WI38 (cell line): ENCODE results near the gene ARHGEF28.

ENCODE experiments used
- H3K4me3 ChIP-seq: 2 replicates; pipeline ENCODE4 v1.5.1; 2011; ENCODE audit warnings: low read depth, mild to moderate bottlenecking, control low read depth, low read length
- CTCF ChIP-seq: IDR thresholded peaks from 2 replicates; pipeline ENCODE4 v1.5.1; 2012; ENCODE audit warnings: low read depth, mild to moderate bottlenecking, control low read depth, low read length

The ARHGEF28 gene

GRCh38 chr5:73954381-73954780 is 328.4 kb downstream of the ARHGEF28 start:
- H3K4me3 ChIP-seq: no peak overlapping the region
- no peak for TF ChIP-seq CTCF

DNA sequence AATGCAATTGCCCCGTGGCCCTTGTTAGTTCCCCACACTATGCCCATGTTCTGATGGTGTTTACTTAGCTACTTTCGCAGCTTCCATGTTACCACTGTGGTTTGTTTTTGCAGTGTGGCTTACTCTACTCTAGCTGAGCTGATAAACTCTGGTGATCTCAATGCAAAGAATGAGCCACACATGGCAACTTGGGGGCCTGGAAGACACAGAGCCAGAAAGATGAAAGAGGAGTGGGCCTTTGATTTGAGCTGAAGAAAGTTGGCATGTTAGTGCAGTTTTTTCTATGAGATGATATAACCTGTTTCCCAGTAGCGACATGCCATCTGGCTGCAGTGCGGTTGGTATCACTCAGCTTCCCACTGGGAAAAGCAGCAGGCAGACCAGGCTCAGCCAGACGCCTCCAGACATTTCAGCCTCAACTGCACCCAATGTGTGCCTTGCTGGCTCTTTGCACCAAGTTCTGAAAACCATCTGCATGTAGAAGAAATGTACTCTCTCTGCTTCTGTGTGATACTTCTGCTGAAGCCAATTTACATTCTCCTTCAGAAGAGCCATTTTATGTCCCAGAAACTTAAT is 329.4 kb downstream of the ARHGEF28 start:
- TF ChIP-seq CTCF: no peak
- H3K4me3 ChIP-seq: no peak overlapping the region

DNA sequence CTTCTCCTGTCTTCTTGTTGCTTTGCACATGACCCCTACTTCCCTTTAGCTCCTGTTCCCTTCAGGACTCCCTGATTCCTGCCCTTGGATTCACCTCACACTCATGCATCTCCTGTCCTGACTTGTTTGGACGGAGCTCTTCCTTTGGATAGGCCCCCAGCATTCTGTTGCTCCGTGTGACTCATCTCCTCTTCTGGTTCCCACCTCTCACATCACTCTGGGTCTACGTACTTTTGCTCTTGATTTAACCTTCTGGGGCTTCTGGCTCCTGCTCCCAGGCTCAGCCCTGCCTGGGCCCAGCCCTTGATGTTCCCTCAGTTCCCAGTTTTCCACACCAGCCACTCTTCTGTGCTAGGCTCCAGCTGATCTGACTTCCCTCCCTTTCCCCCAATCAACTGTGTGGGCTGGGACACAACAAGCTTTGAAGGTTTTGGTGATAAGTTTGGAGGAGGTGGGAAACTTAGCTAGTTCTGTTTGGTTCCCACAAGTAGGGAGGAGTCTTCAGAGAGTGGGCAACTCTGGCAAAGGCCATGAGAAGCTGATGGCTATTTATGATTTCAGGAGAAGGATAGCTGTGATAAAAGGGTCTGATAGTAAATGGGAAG is 331.5 kb downstream of the ARHGEF28 start:
- no peak for TF ChIP-seq CTCF
- H3K4me3 ChIP-seq: no peak overlapping the region

DNA sequence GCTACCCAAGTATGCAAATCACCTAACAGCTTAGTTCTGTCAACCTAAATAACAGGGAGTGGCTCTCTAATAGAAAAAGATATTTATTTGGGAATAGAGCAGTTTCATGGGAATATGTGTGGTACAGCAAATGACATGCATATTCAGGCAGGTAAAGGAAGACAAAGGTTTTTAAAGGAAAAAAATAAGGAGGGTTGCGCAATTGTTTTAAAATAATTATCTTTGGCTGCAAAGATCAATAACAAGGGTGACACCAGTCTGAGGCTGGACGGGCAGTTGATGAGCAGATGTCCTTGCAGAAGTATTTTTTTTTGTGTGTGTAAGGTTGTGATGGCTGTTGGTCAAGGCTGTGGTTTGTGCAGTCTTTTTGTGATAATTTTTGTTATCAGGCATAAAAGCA is 332.0 kb downstream of the ARHGEF28 start:
- H3K4me3 ChIP-seq: no peak overlapping the region
- no peak for TF ChIP-seq CTCF

DNA sequence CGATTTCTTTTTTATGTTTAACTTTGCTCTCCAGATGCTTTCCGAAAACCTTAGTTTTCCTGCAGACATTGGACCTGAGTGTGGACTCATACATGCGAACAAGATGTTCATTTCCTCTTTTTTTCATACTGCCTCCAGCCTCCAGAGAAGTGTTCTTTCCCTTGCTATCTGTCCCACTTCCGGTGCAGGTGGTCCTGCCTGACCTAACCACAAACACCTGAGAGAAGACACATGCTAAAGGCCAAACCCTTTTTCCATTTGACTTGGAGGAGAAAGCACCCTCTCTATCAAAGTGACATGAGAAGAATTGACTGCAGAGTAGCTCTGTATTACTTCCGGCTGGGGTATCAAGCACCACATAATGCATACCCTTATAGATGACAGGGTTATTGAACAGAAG is 334.0 kb downstream of the ARHGEF28 start:
- H3K4me3 ChIP-seq: no peak overlapping the region
- TF ChIP-seq CTCF: no peak

DNA sequence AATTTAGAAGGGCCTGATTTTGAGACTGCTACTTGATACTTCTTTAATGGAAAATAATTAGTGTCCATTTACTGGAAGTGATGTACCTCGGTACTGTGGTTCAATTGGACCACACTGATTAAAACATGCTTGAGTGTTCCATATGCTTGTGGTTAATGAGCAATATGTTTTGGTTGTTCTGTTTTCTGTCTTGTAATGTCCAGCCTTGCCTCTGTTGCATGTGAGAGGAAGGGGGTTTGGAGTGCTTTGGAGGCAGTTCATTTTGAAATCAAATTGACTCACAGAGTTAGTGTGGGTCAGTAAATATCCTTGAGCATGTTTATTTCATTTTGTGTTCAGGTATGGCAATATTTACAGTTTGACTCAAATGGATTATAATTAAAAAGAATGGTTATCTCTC is 334.4 kb downstream of the ARHGEF28 start:
- TF ChIP-seq CTCF: no peak
- H3K4me3 ChIP-seq: no peak overlapping the region

DNA sequence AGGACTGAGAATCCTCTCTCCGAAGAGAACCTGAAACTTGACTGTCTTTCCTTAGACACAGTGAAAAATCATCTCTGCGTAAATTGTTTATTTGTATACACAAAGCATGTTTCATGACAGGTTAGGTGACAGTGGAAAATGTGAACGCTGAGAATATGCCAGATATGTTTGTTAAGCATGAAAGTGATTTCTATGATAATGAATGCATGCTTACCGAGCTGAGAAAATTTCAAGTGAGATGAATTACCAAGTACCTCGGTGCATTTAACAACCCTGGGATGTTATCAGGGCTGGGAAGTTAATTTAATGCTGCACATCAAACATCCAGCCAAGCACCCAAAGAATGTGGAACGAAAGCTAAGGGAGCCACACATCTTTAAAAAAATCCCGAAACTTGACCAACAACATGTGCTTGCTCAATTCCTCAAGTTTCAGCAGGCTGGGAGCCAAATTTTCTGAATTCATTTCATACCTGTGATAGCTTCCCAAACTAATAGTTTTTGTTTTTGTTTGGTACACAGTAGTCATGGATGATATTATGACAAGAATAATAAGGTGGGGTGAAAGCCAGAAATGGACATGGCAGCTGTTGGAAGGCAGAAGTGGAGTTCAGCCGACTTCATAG is 336.9 kb downstream of the ARHGEF28 start:
- TF ChIP-seq CTCF: no peak
- no peak overlapping the region for H3K4me3 ChIP-seq
